OCI-LY7 (cell line): ENCODE results near the gene ROBO1.

Experiments
- CTCF ChIP-seq: fragments of 200-600 bp; sonication (generic); conservative IDR thresholded peaks from 2 replicates; pipeline ENCODE4 v1.5.1; 2014; ENCODE audit warnings: mild to moderate bottlenecking, antibody characterized with exemption, low read length, moderate library complexity, mixed read lengths
- EZH2phosphoT487 ChIP-seq: fragments of 200-600 bp; sonication (generic); IDR thresholded peaks from 2 replicates; pipeline ENCODE4 v1.6.1; 2018; ENCODE audit warnings: low read depth, borderline replicate concordance, mild to moderate bottlenecking, mixed run types, antibody characterized with exemption, low read length, moderate library complexity, mixed read lengths

GRCh38 chr3:78610462-78611125, 1157.2 kb downstream of the ROBO1 start:
- TF ChIP-seq CTCF, result no peak
- no peak for TF ChIP-seq EZH2phosphoT487
